ENCODE measurements around the gene TMEM201.
"Not testable (repeated sequence)": the region's sequence is repeated elsewhere in the genome, so short reads cannot be mapped to it uniquely, and the experiment has no call there.

The TMEM201 gene

DNA sequence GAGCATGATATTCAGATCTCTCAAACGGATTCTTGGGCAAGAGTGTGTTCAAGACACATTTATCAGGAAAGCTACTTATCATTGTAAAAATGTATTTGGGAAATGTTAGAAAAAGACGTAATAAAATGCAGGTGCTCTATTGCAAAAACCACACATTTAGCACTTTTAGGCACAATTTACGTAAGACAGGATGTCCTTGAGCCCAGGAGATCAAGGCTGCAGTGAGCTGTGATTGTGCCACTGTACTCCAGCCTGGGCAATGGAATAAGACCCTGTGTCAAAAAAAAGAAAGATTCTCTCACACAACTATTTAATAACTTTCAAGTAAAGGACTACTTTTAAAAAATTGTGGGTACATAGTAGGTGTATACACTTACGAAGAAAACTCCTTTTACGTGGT, 31.1 kb upstream of the TMEM201 start:
- peak overlapping the region; percentile 69 for H3K27ac ChIP-seq (ENCODE audit: low read depth, low read length)
- H3K9me3 ChIP-seq (ENCODE audit: control insufficient read depth in 5 of 5, low read length in 5 of 5) = no peaks in the 10 kb centered on the region
- H3K4me1 ChIP-seq (ENCODE audit: control insufficient read depth in 5 of 5, insufficient read depth in 5 of 5, low read length in 5 of 5) = peaks cover 11 to 49% (median 43%) of the 10 kb centered on the region in 5 donors
- H3K4me3 ChIP-seq (ENCODE audit: low read depth in 1 of 5, low read length in 5 of 5) = no peak overlapping the region
- H3K36me3 ChIP-seq (ENCODE audit: control insufficient read depth in 5 of 5, insufficient read depth in 5 of 5, low read length in 5 of 5) = peaks cover 4 to 29% (median 15%) of the 10 kb centered on the region in 5 donors
- no peak overlapping the region for H3K9ac ChIP-seq (ENCODE audit: low read length in 5 of 5)
- H3K27me3 ChIP-seq (ENCODE audit: control insufficient read depth in 5 of 5, insufficient read depth in 4 of 5, low read length in 5 of 5) = no peaks in the 10 kb centered on the region

DNA sequence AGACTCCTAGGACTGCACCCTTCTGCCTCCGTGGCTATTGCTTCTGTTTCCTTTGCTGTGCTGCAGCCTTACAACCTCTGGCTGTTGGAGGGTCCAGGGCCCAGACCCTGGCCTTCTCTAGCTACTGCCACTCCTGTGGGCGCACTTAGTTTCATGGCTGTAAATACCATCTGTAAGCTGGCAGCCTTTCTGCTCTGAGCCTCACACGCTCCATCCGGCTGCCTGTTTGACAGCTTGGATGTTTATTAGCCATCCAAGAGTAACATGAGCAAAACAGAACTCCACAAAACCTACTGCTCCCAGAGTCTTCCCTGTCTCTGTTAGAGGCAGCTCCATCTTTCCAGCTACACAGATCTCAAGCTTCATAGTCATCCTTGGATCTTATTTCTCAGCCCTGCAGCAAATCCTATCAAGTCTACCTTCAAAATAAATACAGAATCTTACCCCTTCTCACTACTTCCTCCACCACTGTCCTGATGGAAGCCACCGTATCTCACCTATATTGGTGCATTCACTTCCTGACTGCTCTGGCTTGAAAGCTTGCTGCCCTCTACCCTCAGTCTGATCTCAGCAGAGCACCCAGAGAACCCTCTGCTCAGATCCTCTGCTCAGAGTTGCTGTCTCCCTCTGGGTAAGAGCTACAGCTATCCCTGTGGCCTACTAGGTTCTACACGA, 30.3 kb upstream of the TMEM201 start:
- H3K9ac ChIP-seq (ENCODE audit: low read length in 5 of 5) = no peak overlapping the region
- no peak overlapping the region for H3K4me3 ChIP-seq (ENCODE audit: low read depth in 1 of 5, low read length in 5 of 5)

DNA sequence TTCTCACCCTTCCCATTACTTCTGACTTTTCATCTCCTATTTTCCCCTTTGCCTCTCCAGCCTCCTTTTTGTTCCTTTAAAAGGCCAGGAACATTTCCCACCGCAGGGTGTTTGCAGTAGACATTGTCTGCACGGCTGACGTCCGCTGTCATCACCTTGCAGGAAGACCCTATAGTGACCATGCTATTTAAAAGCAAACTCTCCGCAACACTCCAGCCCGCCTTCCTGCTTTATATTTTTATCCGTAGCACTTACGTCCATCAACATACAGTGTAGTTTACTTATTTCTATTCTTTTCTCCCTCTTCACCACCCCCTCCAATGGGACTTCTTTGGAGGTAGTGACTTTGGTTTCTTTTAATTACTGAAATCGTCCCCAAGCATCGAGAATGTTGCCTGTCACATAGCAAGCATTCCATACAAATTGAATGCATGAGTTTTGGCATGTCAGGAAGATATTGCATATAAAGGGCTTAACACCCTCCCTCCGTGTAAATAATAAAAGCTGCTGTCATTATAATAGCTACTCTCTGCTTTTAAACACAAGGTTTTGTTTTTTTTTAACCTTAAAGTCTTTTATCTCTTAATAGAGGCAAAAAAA, 29.7 kb upstream of the TMEM201 start:
- Histone ChIP-seq H3K27me3 (ENCODE audit: control insufficient read depth in 5 of 5, insufficient read depth in 4 of 5, low read length in 5 of 5) (no peaks in the 10 kb centered on the region), H3K27ac (ENCODE audit: low read depth, low read length) (peak overlapping the region; percentile 69), H3K4me3 (ENCODE audit: low read depth in 1 of 5, low read length in 5 of 5) (no peak overlapping the region), H3K4me1 (ENCODE audit: control insufficient read depth in 5 of 5, insufficient read depth in 5 of 5, low read length in 5 of 5) (peaks cover 11 to 52% (median 43%) of the 10 kb centered on the region in 5 donors), H3K9me3 (ENCODE audit: control insufficient read depth in 5 of 5, low read length in 5 of 5) (no peaks in the 10 kb centered on the region), H3K9ac (ENCODE audit: low read length in 5 of 5) (no peak overlapping the region), H3K36me3 (ENCODE audit: control insufficient read depth in 5 of 5, insufficient read depth in 5 of 5, low read length in 5 of 5) (peaks cover 4 to 25% (median 11%) of the 10 kb centered on the region in 5 donors)

More for the DNA sequence above, 30.3 kb upstream of the TMEM201 start:
- peak overlapping the region; percentile 69 for H3K27ac ChIP-seq (ENCODE audit: low read depth, low read length)
- H3K36me3 ChIP-seq (ENCODE audit: control insufficient read depth in 5 of 5, insufficient read depth in 5 of 5, low read length in 5 of 5) = peaks cover 4 to 29% (median 15%) of the 10 kb centered on the region in 5 donors
- peaks cover 11 to 49% (median 43%) of the 10 kb centered on the region in 5 donors for H3K4me1 ChIP-seq (ENCODE audit: control insufficient read depth in 5 of 5, insufficient read depth in 5 of 5, low read length in 5 of 5)
- no peaks in the 10 kb centered on the region for H3K27me3 ChIP-seq (ENCODE audit: control insufficient read depth in 5 of 5, insufficient read depth in 4 of 5, low read length in 5 of 5)
- H3K9me3 ChIP-seq (ENCODE audit: control insufficient read depth in 5 of 5, low read length in 5 of 5) = no peaks in the 10 kb centered on the region

DNA sequence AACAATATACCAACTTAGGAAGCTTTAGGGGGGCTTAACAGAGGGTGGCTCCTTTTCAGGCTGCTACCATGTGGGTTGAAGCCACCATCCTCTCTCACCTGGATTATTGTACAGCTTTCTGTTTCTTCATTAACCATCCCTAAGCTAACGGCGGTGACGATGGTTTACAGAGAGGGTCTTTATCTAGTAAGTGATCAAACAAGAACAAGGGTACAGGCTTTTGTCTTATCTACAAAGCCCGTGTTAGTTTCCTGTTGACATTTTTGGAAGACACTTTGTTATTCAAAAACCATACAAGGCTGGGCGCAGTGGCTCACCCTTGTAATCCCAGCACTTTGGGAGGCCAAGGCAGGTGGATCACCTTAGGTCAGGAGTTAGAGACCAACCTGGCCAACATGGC, 29.0 kb upstream of the TMEM201 start:
- Histone ChIP-seq H3K27ac (ENCODE audit: low read depth, low read length) (peak overlapping the region; percentile 69), H3K9me3 (ENCODE audit: control insufficient read depth in 5 of 5, low read length in 5 of 5) (no peaks in the 10 kb centered on the region), H3K9ac (ENCODE audit: low read length in 5 of 5) (peak overlapping the region in 1 of 5 donors; percentile 27), H3K4me1 (ENCODE audit: control insufficient read depth in 5 of 5, insufficient read depth in 5 of 5, low read length in 5 of 5) (peaks cover 11 to 52% (median 43%) of the 10 kb centered on the region in 5 donors), H3K36me3 (ENCODE audit: control insufficient read depth in 5 of 5, insufficient read depth in 5 of 5, low read length in 5 of 5) (peaks cover 4 to 25% (median 11%) of the 10 kb centered on the region in 5 donors), H3K4me3 (ENCODE audit: low read depth in 1 of 5, low read length in 5 of 5) (no peak overlapping the region), H3K27me3 (ENCODE audit: control insufficient read depth in 5 of 5, insufficient read depth in 4 of 5, low read length in 5 of 5) (no peaks in the 10 kb centered on the region)

DNA sequence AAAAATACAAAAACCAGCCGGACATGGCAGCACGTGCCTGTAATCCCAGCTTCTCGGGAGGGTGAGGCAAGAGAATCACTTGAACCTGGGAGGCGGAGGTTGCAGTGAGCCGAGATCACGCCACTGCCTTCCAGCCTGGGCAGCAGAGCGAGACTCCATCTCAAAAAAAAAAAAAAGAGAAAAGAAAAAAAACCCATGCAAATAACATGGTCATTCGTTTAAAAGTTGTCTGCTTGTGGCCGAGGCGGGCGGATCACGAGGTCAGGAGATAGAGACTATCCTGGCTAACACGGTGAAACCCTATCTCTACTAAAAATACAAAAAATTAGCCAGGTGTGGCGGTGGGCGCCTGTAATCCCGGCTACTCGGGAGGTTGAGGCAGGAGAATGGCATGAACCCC, 28.6 kb upstream of the TMEM201 start:
- not testable (repeated sequence) for H3K27me3 ChIP-seq (ENCODE audit: control insufficient read depth in 5 of 5, insufficient read depth in 4 of 5, low read length in 5 of 5); H3K4me3 ChIP-seq (ENCODE audit: low read depth in 1 of 5, low read length in 5 of 5); H3K9me3 ChIP-seq (ENCODE audit: control insufficient read depth in 5 of 5, low read length in 5 of 5); H3K9ac ChIP-seq (ENCODE audit: low read length in 5 of 5)
- Histone ChIP-seq H3K4me1 (ENCODE audit: control insufficient read depth in 5 of 5, insufficient read depth in 5 of 5, low read length in 5 of 5) (peaks cover 11 to 50% (median 42%) of the 10 kb centered on the region in 5 donors), H3K36me3 (ENCODE audit: control insufficient read depth in 5 of 5, insufficient read depth in 5 of 5, low read length in 5 of 5) (peaks cover 4 to 25% (median 11%) of the 10 kb centered on the region in 5 donors), H3K27ac (ENCODE audit: low read depth, low read length) (peak overlapping the region; percentile 85)

DNA sequence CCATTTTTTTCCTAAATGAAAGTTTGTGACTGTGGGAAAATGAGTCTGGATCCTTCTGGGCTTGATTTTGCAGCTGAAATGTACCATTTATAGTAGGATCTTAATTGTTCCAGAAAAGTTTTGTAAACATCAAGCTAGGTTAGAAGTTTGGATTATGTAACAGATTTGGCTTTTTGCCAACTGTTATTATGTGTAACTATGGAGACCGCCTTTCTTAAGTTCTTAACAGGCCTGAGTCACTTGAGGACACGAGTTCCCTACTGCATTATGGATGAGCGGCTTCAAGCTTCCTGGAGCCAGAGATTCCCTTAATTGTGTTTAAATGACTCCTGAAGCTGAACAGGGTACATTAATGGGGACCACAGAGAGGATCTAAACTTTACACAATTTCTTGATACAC, 27.3 kb upstream of the TMEM201 start:
- Histone ChIP-seq H3K4me1 (ENCODE audit: control insufficient read depth in 5 of 5, insufficient read depth in 5 of 5, low read length in 5 of 5) (peaks cover 4 to 46% (median 32%) of the 10 kb centered on the region in 5 donors), H3K9me3 (ENCODE audit: control insufficient read depth in 5 of 5, low read length in 5 of 5) (no peaks in the 10 kb centered on the region), H3K27ac (ENCODE audit: low read depth, low read length) (peak overlapping the region; percentile 85), H3K9ac (ENCODE audit: low read length in 5 of 5) (peak overlapping the region in 1 of 5 donors; percentile 22), H3K36me3 (ENCODE audit: control insufficient read depth in 5 of 5, insufficient read depth in 5 of 5, low read length in 5 of 5) (peaks cover under 1 to 17% (median 6%) of the 10 kb centered on the region in 5 donors), H3K4me3 (ENCODE audit: low read depth in 1 of 5, low read length in 5 of 5) (no peak overlapping the region), H3K27me3 (ENCODE audit: control insufficient read depth in 5 of 5, insufficient read depth in 4 of 5, low read length in 5 of 5) (no peaks in the 10 kb centered on the region)

DNA sequence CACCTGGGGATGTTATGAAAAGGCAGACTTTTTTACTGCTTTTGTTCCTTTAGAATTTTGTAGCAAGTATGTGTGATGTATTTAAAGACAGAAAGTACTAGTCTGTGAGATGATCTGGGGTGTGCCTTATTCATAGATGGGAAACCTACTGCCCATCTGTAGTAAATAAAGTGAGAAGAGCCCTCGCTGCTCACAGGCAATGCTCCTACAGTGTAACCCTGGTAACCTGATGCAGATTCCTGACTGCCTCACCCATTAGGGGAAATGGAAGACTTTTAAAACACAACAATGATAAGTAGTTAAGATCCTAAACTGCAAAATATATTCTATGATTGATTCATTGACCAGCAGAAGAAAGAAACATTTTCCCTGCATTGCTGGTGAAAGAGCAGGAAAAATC, 19.4 kb upstream of the TMEM201 start:
- no peaks in the 10 kb centered on the region for H3K9me3 ChIP-seq (ENCODE audit: control insufficient read depth in 5 of 5, low read length in 5 of 5)
- peak overlapping the region in 1 of 5 donors; percentile 35 for H3K9ac ChIP-seq (ENCODE audit: low read length in 5 of 5)
- H3K36me3 ChIP-seq (ENCODE audit: control insufficient read depth in 5 of 5, insufficient read depth in 5 of 5, low read length in 5 of 5) = peaks cover 3 to 15% (median 4%) of the 10 kb centered on the region in 5 donors
- H3K4me3 ChIP-seq (ENCODE audit: low read depth in 1 of 5, low read length in 5 of 5) = no peak overlapping the region
- H3K27me3 ChIP-seq (ENCODE audit: control insufficient read depth in 5 of 5, insufficient read depth in 4 of 5, low read length in 5 of 5) = no peaks in the 10 kb centered on the region
- H3K4me1 ChIP-seq (ENCODE audit: control insufficient read depth in 5 of 5, insufficient read depth in 5 of 5, low read length in 5 of 5) = peaks cover 0 to 35% (median 2%) of the 10 kb centered on the region in 5 donors
- peak overlapping the region; percentile 76 for H3K27ac ChIP-seq (ENCODE audit: low read depth, low read length)

DNA sequence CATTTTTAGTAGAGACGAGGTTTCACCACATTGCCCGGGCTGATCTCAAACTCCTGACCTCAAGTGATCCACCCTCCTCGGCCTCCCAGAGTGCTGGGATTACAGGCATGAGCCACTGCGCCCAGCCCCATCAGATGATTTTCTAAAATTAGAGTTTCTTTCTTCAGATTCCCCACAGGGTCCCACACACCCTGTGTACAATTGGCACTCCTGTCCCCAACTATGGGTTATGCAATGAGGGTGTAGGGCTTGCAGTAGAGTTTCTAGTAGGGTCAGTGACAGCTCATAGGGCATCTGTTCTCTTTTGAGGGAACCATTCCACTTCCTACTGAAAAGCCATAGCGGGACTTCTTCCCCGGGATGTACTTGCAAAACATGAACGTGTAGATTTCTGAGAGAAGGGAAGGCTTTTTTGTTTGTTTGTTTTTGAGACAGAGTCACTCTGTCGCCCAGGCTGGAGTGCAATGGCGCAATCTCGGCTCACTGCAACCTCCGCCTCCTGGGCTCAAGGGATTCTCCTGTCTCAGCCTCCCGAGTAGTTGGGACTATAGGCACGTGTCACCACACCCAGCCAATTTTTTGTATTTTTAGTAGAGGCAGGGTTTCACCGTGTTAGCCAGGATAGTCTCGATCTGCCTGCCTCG, 17.7 kb upstream of the TMEM201 start:
- Histone ChIP-seq H3K27ac (ENCODE audit: low read depth, low read length) (peak overlapping the region; percentile 76), H3K4me1 (ENCODE audit: control insufficient read depth in 5 of 5, insufficient read depth in 5 of 5, low read length in 5 of 5) (peaks cover 0 to 34% (median 2%) of the 10 kb centered on the region in 5 donors), H3K36me3 (ENCODE audit: control insufficient read depth in 5 of 5, insufficient read depth in 5 of 5, low read length in 5 of 5) (peaks cover 3 to 18% (median 10%) of the 10 kb centered on the region in 5 donors)
- H3K9me3 ChIP-seq (ENCODE audit: control insufficient read depth in 5 of 5, low read length in 5 of 5); H3K27me3 ChIP-seq (ENCODE audit: control insufficient read depth in 5 of 5, insufficient read depth in 4 of 5, low read length in 5 of 5); H3K9ac ChIP-seq (ENCODE audit: low read length in 5 of 5); H3K4me3 ChIP-seq (ENCODE audit: low read depth in 1 of 5, low read length in 5 of 5): not testable (repeated sequence)

DNA sequence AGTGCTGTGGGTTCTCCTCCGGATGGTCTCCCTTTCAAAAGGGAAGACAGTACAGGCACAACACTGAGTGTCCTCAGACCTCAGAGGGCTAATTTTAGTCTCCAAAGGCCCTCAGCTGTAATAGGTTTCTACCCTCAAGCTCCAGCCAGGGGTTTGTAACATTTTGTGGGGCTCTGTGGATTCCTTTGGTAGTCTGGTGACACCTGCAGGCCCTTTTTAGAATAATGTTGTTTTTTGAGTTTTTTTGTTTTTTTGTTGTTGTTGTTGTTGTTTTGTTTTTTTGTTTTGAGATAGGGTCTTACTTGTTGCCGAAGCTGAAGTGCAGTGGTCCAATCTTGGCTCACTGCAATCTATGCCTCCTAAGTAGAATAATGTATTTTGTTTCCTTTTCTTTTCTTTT, 15.0 kb upstream of the TMEM201 start:
- H3K4me3 ChIP-seq (ENCODE audit: low read depth in 1 of 5, low read length in 5 of 5) = no peak overlapping the region
- H3K4me1 ChIP-seq (ENCODE audit: control insufficient read depth in 5 of 5, insufficient read depth in 5 of 5, low read length in 5 of 5) = peaks cover 0 to 35% (median 2%) of the 10 kb centered on the region in 5 donors
- H3K9me3 ChIP-seq (ENCODE audit: control insufficient read depth in 5 of 5, low read length in 5 of 5) = no peaks in the 10 kb centered on the region
- H3K27me3 ChIP-seq (ENCODE audit: control insufficient read depth in 5 of 5, insufficient read depth in 4 of 5, low read length in 5 of 5) = no peaks in the 10 kb centered on the region
- no peak overlapping the region for H3K9ac ChIP-seq (ENCODE audit: low read length in 5 of 5)
- peaks cover 11 to 34% (median 15%) of the 10 kb centered on the region in 5 donors for H3K36me3 ChIP-seq (ENCODE audit: control insufficient read depth in 5 of 5, insufficient read depth in 5 of 5, low read length in 5 of 5)
- no peak overlapping the region for H3K27ac ChIP-seq (ENCODE audit: low read depth, low read length)

DNA sequence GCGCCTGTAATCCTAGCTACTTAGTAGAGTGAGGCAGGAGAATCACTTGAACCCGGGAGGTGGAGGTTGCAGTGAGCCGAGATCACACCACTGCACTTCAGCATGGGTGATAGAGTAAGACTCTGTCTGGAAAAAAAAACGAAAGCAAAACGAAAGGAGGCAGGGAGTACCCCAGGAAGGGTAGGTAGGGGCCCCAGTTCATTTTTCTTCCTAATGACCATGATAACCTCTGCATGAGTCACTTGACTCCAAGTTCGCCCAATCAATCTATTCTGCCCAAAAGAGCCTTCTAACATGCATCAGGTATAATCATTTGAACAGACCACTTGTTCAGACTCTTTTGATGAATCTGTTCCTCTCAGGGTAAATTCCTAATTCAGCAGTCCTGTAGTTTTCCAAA, 13.2 kb upstream of the TMEM201 start:
- no peak overlapping the region for H3K9ac ChIP-seq (ENCODE audit: low read length in 5 of 5)
- H3K27me3 ChIP-seq (ENCODE audit: control insufficient read depth in 5 of 5, insufficient read depth in 4 of 5, low read length in 5 of 5) = no peaks in the 10 kb centered on the region
- H3K4me1 ChIP-seq (ENCODE audit: control insufficient read depth in 5 of 5, insufficient read depth in 5 of 5, low read length in 5 of 5) = peaks cover 0 to 25% (median 0%) of the 10 kb centered on the region in 5 donors
- peaks cover 16 to 51% (median 28%) of the 10 kb centered on the region in 5 donors for H3K36me3 ChIP-seq (ENCODE audit: control insufficient read depth in 5 of 5, insufficient read depth in 5 of 5, low read length in 5 of 5)
- no peak overlapping the region for H3K4me3 ChIP-seq (ENCODE audit: low read depth in 1 of 5, low read length in 5 of 5)
- H3K9me3 ChIP-seq (ENCODE audit: control insufficient read depth in 5 of 5, low read length in 5 of 5) = no peaks in the 10 kb centered on the region
- H3K27ac ChIP-seq (ENCODE audit: low read depth, low read length) = no peak overlapping the region

All from subcutaneous abdominal adipose tissue (tissue), 5 donors.